NCI-H1436 (cell line): ENCODE results near the gene NDUFA6.
A peak's percentile ranks its signal among the peaks of the same experiment; 100 is the strongest.

ENCODE experiments used
- DNase-seq: peaks from one replicate; lab custom pipeline; 2025; lab: John Stamatoyannopoulos, UW

Gene NDUFA6

DNA sequence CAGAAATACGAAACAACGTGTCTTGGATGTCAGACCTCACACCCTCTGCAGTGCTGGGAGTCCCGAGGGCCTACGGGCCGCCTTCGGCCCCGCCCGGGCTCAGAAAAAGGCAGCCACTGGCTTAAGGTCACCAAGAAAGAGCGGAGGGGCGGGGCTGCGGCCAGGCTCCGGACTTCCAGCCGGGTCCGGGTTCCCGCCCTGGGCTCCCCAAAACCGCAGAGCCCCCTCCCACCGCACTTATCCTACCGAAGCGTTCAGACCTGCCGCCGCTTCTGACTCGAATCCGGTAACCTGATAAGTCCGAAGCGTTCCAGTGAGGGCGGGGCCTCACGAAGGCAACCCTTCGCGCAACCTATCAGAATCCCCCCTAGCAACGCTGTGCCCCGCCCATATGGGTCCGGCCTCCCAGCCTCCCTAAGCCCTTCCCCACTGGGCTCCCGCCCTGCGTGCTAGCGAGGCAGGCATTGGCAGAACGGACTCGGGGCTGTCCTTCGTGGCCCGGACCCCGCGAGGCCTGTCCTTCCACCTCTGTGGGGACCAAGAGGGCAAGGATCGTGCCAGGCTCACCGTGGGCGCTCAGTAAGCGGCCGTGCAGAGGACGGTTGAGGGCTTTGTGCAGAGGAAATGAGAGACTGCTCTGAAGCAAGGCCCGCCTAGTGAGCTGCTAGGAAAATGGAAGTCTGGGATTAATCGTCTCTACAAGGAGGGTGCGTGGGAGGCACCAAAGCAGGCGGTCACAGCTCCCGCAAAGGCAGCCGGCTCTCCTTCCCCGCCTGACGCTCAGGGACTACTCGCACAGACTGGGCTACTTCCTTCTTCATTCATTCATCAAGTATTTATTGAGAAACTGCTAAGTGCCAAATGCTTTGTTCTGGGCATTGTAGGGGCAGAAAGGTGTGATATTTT, 19.8 kb downstream of the NDUFA6 start, which contains the start of gene NAGA:
Gene NAGA, minus strand, starts transcription at position 296 of the 906 bp plus-strand sequence. CDS start 515 bp downstream, outside the sequence.
- peak; percentile 97 for DNase-seq

GRCh38 chr22:42069801-42070516, 20.6 kb downstream of the NDUFA6 start:
- DNase-seq = no peak

GRCh38 chr22:42068291-42068690, 22.3 kb downstream of the NDUFA6 start:
- no peak for DNase-seq

- DNase-seq = no peak
Observed at GRCh38 chr22:42067671-42068251, 22.8 kb downstream of the NDUFA6 start.

DNA sequence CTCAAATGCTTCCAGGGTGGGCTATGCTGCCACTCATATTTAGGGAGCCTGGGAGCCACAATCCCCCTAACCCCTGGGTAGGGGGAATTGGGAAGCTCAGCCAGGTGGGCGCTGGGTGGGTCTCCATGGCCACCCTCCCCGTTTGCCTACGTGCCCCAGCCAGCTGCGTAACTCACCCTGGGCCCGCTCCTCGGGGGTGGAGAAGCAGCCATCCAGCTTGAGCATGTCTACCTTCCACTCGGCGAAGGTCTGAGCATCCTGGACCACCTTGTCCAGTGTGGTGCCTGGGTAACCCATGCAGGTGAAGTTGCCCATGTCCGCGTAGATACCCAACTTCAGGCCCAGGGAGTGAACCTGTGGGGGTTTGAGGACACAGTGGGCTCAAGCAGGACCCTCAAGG, 23.6 kb downstream of the NDUFA6 start:
- DNase-seq = no peak

DNA sequence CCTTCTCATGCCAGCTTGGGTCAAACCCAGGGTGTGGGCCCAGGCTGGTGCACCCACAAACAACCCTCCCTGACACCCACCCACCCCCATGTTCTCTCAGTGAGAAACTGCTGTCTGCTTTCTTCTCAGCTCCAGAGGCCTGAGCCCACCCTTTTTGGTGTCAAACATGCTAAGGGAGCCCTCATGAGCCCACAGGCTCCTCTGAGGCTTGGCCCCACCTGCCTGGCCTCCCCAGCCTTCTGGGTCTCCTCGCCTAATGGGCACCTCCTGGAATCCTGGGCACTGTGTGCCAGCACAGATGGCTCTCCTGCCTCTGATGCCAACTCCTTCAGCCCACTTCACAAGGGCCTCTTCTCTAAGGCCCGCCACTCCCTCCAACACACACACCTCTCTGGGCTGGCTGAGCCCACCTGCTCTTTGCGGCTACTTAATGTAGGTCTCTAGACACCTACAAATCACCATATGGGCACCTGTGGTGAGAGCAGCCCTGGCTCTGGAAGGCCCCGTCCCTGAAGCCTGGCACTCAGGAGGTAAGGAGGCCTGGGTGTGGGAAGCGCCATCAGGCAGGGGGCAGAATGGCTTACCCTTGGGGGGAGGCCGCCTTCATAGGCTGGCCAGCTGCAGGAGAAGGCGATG, 24.3 kb downstream of the NDUFA6 start:
- DNase-seq = no peak

DNA sequence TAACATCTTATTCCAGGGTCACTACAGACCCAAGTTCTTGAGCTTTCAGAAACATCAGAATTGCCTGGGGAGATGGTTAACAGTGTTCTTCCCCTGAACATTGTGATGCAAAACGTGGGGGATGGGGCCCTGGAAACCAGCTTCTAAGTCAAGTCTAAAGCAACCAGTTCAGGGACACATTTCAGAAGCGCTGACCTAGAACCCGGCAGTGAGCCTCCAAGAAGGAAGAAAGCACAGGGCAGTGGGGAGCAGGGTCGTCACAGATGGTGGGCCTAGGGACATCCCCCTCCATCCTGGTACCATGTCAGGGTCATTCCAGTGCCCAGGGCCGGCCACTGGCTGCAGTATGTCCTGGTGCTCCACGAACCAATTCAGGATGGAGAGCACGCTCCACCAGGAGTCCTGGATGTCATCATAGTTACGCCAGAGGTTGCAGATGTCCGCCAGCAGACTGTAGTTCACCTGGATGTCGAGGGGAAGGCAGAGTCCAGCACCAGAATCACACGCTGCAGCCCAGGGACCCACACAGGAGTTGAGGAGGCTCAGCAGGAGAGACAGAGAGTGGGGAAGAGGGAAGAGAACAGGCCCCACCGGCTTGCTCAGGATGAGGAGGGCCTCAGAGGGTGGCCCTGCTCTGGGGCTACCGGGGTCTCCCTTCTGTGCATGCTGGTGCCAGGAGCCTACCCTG, 25.0 kb downstream of the NDUFA6 start:
- DNase-seq = no peak

DNA sequence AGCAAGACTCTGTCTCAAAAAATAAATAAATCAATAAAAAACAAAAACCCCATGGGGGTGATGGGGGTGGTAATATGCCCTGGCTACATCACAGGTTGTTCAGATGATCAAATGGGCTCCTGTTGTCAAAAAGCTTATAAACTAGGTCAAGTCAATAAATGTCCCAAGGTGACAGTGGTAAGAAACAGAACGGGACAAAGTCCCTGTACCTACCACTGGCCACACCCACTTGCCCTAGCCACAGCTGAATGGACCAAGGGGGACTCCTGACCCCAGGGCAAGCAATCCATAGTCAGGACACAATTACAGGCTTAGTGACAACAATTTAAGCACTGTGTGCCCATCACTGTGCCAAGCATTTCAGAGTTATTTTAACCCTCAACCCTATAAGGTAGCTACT, 25.9 kb downstream of the NDUFA6 start:
- no peak for DNase-seq

- no peak for DNase-seq
Observed at GRCh38 chr22:42062506-42063170, 27.9 kb downstream of the NDUFA6 start.

- no peak for DNase-seq
Observed at GRCh38 chr22:42061041-42061440, 29.5 kb downstream of the NDUFA6 start.

- no peak for DNase-seq
Observed at GRCh38 chr22:42060489-42060888, 30.1 kb downstream of the NDUFA6 start.

GRCh38 chr22:42056757-42057511, 33.6 kb downstream of the NDUFA6 start:
- no peak for DNase-seq

- no peak for DNase-seq
Observed at GRCh38 chr22:42052765-42053164, 37.8 kb downstream of the NDUFA6 start.

DNA sequence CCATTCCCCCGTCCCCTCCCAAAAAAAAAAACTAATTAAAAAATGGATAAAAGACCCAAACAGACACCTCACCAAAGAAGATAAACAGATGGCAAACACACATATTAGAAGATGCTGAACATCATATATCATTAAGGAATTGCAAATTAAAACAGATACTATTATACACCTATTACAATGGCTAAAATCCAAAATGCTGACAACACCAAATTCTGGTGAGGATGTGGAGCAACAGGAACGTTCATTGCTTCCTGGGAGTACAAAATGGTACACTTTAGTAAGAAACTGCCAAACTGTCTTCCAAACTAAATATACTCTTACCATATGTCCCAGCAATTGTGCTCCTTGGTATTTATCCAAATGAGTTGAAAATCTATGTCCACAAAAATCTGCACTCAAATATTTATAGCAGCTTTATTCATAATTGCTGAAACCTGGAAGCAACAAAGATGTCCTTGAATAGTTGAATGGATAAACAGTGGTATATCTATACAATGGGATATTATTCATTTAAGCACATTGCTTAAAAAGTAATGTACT, 39.9 kb downstream of the NDUFA6 start:
- no peak for DNase-seq

GRCh38 chr22:42041784-42042183, 48.8 kb downstream of the NDUFA6 start:
- no peak for DNase-seq

- DNase-seq = no peak
Observed at GRCh38 chr22:42039271-42039670, 51.3 kb downstream of the NDUFA6 start.
